ENCODE data around the gene FAM76A.
"Not testable (repeated sequence)": the region's sequence is repeated elsewhere in the genome, so short reads cannot be mapped to it uniquely, and the experiment has no call there.

FAM76A gene

DNA sequence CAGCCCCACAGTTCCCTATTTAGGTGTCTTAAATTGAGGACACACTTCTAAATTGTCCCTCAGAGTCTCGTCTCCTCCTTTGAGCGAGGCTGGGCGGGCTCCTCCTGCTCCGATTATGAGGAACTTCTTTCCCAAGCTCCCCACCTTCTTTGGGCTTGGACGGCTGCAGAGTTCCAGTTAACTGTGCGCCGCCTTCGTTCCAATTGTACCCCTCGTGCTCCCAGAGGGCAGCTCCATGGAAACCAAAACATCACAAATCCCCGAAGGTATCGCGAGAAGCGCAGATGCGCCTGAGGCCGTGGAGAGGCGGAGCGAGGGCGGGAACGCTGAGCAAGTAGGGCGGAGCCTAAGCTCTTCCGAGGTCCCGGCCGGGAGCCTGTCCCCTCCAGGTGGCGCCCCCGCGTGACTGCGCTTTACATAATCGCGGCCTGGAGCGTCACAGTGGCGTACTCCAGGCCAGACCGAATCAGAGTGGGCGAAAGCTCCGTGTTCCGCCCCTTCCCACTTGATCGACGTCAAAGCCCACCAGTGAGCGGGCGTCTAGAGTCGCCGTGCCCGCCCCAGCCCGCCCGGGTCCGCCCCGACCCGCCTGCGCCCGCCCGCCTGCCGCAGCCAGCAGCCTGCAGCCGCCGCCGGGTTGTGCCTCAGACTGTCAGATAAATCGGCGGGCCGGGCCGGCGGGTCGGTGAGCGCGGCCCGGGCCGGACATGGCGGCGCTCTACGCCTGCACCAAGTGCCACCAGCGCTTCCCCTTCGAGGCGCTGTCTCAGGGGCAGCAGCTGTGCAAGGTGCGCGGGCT lies at the start of gene FAM76A:
TSS of gene FAM76A (plus strand) at position 588 of the 799 bp plus-strand sequence. CDS start at position 708, 120 bp downstream.
- DNase-seq (ENCODE audit: low read depth): peak; percentile 99

DNA sequence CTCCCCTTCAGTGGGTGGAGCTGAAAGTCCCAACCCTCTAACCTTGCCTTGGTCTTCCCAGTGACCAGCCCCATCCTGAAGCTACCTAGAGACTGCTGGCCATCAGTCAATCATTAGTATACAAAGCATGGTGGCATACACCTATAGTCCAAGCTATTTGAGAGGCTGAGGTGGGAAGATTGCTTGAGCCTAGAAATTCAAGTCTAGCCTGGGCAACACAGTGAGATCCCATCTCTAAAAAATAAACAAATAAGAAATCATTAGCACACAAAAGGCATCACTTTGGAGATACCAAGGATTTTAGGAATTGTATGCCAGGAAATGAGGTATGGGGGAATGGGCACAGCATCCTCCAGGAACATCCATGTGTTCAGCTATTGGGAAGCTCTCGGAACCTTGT lies 49.4 kb upstream of the FAM76A start:
- DNase-seq (ENCODE audit: low read depth): no peak

GRCh38 chr1:27678747-27679146 lies 47.0 kb upstream of the FAM76A start:
- no peak for DNase-seq (ENCODE audit: low read depth)

DNA sequence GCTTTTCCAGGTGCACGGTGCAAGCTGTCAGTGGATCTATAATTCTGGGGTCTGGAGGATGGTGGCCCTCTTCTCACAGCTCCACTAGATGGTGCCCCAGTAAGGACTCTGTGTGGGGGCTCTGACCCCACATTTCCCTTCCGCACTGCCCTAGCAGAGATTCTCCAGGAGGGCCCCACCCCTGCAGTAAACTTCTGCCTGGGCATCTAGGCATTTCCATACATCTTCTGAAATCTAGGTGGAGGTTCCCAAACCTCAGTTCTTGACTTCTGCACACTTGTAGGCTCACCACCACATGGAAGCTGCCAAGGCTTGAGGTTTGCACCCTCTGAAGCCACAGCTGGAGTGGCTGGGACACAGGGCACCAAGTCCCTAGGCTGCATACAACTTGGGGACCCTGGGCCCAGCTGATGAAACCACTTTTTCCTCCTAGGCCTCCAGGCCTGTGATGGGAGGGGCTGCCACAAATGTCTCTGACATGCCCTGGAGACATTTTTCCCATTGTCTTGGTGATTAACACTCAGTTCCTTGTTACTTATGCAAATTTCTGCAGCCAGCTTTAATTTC lies 45.5 kb upstream of the FAM76A start:
- DNase-seq (ENCODE audit: low read depth): not testable (repeated sequence)

DNA sequence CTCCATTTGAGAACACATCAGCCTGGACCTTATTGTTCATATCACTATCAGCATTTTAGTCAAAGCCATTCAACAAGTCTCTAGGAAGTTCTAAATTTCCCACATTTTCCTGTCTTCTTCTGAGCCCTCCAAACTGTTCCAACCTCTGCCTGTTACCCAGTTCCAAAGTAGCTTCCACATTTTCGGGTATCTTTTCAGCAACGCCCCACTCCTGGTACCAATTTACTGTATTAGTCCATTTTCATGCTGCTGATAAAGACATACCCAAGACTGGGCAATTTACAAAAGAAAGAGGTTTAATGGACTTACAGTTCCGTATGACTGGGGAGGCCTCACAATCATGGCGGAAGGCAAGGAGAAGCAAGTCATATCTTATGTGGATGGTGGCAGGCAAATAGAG lies 44.2 kb upstream of the FAM76A start:
- DNase-seq (ENCODE audit: low read depth): not testable (repeated sequence)

- DNase-seq (ENCODE audit: low read depth): no peak
Observed at GRCh38 chr1:27682351-27682944, 43.3 kb upstream of the FAM76A start.

DNA sequence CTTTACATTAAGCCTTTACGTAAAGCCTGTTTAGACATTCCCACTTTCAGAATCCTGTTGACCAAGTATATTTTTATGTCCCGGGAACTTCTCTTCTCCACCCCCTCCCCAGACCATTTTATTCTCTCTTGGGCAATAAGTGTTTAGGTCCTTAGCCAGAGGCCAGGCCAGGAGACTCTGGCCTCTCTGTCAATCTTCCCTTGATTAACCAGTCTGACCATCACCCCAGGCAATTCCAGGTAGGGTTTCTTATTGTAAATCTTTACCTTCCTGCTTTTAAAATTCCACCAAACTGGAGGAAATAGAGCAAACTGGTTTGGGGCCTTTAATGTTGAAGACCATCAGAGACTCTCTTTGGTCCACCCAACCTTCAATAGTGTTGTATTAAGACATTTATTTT lies 41.6 kb upstream of the FAM76A start:
- no peak for DNase-seq (ENCODE audit: low read depth)

DNA sequence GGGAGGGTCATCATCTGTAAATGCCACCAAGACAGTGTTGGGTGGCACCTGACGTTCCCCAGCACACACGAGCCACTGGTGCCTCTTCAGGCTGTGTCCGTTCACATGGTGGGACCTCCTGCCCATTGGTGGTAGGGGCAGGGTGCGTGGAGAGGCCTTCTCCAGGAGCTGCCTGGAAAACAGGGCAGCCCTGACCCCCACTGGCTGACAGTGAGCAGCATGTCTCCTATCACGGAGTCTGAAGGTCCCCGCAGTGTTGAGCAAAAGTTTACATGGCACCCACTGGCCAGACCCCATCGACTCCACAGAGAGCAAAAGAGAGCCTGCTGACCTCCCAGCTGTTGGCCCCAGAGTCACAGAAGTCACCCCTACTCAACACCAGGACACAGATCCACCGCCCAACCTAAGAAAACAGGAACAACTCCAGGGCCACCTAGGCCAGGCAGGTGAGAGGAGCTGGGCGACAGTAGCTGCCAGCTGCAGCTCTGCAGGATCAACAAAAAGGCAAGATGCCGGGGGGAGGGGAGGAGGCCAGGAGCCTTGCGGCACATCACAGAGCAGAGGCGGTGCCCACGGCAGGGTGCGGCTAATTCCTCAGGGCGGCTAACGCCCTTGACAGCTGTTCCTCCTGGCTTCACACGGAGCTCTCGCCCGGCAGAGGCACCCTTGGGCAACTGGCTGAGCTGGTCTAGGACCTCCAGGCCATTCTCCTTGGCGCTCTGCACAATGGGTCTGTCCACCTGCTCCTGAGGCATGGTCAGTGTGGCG lies 39.4 kb upstream of the FAM76A start:
- no peak for DNase-seq (ENCODE audit: low read depth)

DNA sequence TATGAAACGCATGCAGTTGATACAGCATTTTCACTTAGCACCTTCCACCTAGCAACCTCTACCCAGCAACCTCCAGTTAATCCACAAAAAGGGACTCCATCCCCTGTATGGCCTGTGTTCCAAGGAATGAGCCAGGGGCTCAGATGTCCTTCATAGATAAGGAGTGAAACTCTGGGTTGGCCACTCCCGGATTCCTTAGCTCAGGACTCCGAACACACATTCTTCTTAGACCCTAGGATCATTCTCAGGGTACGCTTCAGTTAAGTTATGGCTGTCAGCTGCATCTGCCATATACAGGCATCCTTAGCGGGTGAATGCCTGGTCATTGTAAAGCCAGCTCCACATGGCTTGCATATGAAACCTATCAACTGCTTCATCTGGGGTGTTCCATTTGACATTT lies 37.9 kb upstream of the FAM76A start:
- no peak for DNase-seq (ENCODE audit: low read depth)

DNA sequence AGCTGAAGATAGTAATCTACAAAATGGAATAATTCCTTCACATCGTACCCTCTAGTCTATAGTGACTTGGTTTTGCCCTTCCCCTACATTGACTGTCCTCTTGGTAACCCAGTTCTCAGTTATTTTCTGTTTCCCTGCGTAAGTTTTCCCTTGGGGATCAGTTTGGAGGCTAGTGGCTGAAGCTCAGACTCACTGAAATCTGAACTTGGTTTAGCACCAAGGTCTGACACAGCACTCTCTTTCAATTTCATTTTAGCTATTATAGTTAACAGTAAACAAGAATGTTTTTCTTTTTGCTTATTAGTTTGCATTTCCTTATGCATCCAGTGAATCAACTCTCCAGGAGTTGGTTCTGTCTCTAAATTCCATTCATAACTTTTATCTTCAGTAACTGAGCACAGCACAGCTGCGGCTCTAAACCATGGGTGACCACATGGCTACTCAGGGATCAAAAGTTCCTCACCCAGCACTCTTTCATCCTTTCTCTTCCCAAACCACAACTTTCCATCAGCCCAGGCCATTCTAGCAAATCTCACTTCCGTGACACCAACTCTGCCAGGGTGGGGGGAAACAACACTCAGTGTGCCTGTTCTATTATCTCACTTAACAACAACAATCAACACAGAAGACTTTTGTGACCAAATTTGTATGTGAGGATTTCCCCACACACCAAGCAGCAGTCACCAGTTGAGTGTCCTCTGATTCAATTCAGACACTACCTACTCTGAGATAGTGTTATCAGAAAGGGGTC lies 36.2 kb upstream of the FAM76A start:
- no peak for DNase-seq (ENCODE audit: low read depth)

DNA sequence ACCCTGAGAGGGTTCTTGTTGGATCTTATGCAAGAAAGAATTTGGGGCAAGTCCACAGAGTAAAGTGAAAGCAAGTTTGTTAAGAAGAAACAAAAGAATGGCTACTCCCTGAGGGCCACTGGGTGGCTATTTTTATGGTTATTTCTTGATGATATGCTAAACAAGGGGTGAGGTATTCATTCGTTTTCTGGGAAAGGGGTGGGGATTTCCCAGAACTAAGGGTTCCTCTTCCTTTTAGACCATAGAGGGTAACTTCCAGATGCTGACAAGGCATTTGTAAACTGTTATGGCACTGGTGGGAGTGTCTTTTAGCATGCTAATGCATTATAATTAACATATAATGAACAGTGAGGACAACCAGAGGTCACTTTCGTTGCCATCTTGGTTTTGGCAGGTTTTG lies 35.6 kb upstream of the FAM76A start:
- no peak for DNase-seq (ENCODE audit: low read depth)

GRCh38 chr1:27696835-27697234 lies 28.9 kb upstream of the FAM76A start:
- DNase-seq (ENCODE audit: low read depth): not testable (repeated sequence)

DNA sequence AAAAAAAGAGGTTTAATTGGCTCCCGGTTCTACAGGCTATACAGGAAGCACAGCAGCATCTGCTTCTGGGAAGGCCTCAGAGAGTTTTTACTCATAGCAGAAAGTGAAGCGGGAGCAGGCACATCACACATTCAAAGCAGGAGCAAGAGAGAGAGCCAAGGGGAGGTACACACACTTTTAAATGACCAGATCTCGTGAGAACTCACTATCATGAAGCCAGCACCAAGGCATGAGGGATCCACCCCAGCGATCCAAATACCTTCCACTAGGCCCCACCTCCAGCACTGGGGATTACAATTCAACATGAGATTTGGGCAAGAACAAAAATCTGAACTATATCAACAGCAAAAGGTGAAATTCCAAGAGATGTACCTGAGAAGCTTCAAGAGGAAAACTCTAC lies 20.8 kb upstream of the FAM76A start:
- DNase-seq (ENCODE audit: low read depth): no peak

DNA sequence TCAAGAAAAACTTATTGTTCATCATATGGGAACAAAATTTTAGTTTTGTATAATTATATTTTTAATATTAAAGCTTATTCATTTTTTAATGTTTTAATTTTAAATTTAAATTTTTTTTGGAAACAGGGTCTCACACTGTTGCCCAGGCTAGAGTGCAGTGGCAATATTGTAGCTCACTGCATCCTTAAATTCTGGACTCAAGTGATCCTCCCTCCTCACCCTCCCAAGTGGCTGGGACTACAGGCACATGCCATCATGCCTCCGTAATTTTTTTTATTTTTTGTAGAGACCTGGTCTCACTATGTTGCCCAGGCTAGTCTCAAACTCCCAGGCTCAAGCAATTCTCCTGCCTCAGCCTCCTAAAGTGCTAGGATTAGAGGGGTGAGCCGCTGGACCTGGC lies 20.2 kb upstream of the FAM76A start:
- no peak for DNase-seq (ENCODE audit: low read depth)

DNA sequence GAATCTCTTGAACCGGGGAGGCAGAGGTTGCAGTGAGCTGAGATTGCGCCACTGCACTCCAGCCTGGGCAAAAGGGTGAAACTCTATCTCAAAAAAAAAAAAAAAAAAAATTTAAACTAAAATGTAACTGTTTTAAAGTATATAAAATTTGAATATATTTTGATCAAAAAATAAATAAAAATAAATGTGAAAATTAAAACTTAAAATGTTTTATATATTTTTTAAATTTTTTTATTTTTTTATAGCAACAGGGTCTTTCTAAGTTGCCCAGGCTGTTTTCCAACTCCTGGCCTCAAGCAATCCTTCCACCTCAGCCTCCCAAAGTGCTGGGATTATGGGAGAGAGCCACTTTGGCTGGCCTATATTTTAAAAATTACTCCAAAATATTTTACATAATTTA lies 15.2 kb upstream of the FAM76A start:
- no peak for DNase-seq (ENCODE audit: low read depth)

DNA sequence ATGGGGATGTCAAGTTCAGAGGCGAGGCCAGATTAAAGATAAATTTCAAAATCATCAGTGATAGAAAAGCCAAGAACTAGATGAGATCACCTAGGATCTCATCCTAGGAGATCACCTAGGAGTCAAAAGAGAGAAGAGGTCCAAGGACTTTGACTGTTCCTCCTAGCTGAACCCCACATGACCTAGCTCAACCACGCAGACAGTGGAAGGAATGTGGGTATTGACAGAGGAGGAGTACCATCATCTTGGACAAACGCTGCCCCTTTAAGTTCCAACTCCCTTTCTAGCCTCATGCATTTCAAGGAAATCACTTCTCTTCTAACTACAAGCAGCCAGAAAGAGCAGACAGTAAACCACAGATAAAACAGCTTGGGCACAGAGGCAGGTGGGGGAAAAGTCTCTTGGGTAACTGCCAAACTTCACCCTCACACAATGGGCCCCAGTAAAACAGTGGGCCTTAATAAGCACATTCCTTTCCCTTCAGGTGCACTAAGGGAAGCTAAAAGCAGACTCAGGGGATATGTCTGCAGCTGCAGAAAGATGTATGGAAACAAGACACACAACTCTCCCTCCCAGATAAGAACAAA lies 12.5 kb upstream of the FAM76A start:
- no peak for DNase-seq (ENCODE audit: low read depth)

- DNase-seq (ENCODE audit: low read depth): no peak
Observed at GRCh38 chr1:27713869-27714513, 11.8 kb upstream of the FAM76A start.

GRCh38 chr1:27716262-27716895 lies 9.4 kb upstream of the FAM76A start:
- no peak for DNase-seq (ENCODE audit: low read depth)

GRCh38 chr1:27719286-27720251 lies 6.2 kb upstream of the FAM76A start:
- DNase-seq (ENCODE audit: low read depth): no peak
